MM.1S (cell line): ENCODE results near the gene ZNF710.

Experiments
- DNase-seq: peaks from one replicate; pipeline ENCODE4 v3.0.0-alpha.2; 2015
- H2AFZ ChIP-seq: fragments of 300-600 bp; sonication (generic); 2 replicates; pipeline ENCODE4 v1.6.0; 2016; ENCODE audit warnings: antibody characterized with exemption, low read length
- H3F3A ChIP-seq: fragments of 300-600 bp; sonication (generic); 2 replicates; pipeline ENCODE4 v1.6.1; 2016; ENCODE audit warnings: mild to moderate bottlenecking, antibody characterized with exemption, low read length, moderate library complexity, mixed read lengths; ENCODE audit not compliant: insufficient read depth
- H3K27ac ChIP-seq: fragments of 300-600 bp; sonication (generic); 2 replicates; pipeline ENCODE4 v1.5.1; 2016; ENCODE audit warnings: mild to moderate bottlenecking, low read length
- H3K27me3 ChIP-seq: fragments of 300-600 bp; sonication (generic); replicated peaks from 2 replicates; pipeline ENCODE4 v1.6.0; 2016; ENCODE audit warnings: low read length; ENCODE audit not compliant: insufficient read depth
- H3K36me3 ChIP-seq: fragments of 300-600 bp; sonication (generic); replicated peaks from 2 replicates; pipeline ENCODE4 v1.6.1; 2016; ENCODE audit warnings: mild to moderate bottlenecking, low read length, mixed read lengths; ENCODE audit not compliant: insufficient read depth
- H3K4me1 ChIP-seq: fragments of 300-600 bp; sonication (generic); 2 replicates; pipeline ENCODE4 v1.6.1; 2016; ENCODE audit warnings: low read length, mixed read lengths
- H3K4me2 ChIP-seq: fragments of 300-600 bp; sonication (generic); 2 replicates; pipeline ENCODE4 v1.6.0; 2016; ENCODE audit warnings: low read depth, low read length
- H3K4me3 ChIP-seq: fragments of 300-600 bp; sonication (generic); 2 replicates; pipeline ENCODE4 v1.5.1; 2016; ENCODE audit warnings: low read length, mixed read lengths
- H3K79me2 ChIP-seq: fragments of 300-600 bp; sonication (generic); 2 replicates; pipeline ENCODE4 v1.6.1; 2016; ENCODE audit warnings: mixed run types, low read length, mixed read lengths
- H3K9ac ChIP-seq: fragments of 300-600 bp; sonication (generic); 2 replicates; pipeline ENCODE4 v1.6.1; 2016; ENCODE audit warnings: low read length, mixed read lengths
- H3K9me2 ChIP-seq: fragments of 300-600 bp; sonication (generic); replicated peaks from 2 replicates; pipeline ENCODE4 v1.6.1; 2016; ENCODE audit warnings: mild to moderate bottlenecking, low read length, mixed read lengths; ENCODE audit not compliant: insufficient read depth
- H3K9me3 ChIP-seq: fragments of 300-600 bp; sonication (generic); replicated peaks from 2 replicates; pipeline ENCODE4 v1.6.1; 2016; ENCODE audit warnings: mild to moderate bottlenecking, low read length, mixed read lengths; ENCODE audit not compliant: insufficient read depth
- H4K20me1 ChIP-seq: fragments of 300-600 bp; sonication (generic); 2 replicates; pipeline ENCODE4 v1.6.1; 2016; ENCODE audit warnings: mild to moderate bottlenecking, low read length, moderate library complexity, mixed read lengths; ENCODE audit not compliant: insufficient read depth
- EZH2 ChIP-seq: fragments of 300-600 bp; sonication (generic); optimal IDR thresholded peaks from 2 replicates; pipeline ENCODE3; 2017; ENCODE audit warnings: low read depth, mild to moderate bottlenecking, antibody characterized with exemption, low read length, mixed read lengths
- EZH2phosphoT487 ChIP-seq: fragments of 300-600 bp; sonication (generic); IDR thresholded peaks from 2 replicates; pipeline ENCODE4 v1.6.1; 2018; ENCODE audit warnings: antibody characterized with exemption, low read length
- TF ChIP-seq, protein P1 (sequence below): fragments of 300-600 bp; sonication (generic); IDR thresholded peaks from 2 replicates; pipeline ENCODE4 v1.5.1; 2016; ENCODE audit warnings: antibody characterized with exemption, low read length, mixed read lengths

Gene ZNF710

DNA sequence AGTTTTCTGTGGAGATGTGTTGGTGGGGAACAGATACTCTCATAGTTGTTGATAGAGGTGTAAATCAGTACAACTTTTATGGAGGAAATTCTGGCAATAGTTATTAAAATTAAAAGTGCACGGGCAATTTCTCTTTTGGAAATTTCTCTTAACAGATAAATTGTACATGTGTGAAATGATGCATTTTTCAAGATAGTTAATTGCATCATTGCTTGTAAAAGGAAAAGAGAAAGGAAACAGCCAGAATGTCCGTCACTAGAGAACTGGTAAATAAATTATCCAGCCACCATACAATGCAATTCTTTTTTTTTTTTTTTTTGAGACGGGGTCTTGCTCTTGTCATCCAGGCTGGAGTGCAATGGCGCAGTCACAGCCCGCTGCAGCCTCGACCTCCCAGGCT lies 14.2 kb downstream of the ZNF710 start:
- H3K9me2 ChIP-seq: no peaks in the 10 kb centered on the region
- DNase-seq: no peak
- no peak overlapping the region for H3K9ac ChIP-seq

DNA sequence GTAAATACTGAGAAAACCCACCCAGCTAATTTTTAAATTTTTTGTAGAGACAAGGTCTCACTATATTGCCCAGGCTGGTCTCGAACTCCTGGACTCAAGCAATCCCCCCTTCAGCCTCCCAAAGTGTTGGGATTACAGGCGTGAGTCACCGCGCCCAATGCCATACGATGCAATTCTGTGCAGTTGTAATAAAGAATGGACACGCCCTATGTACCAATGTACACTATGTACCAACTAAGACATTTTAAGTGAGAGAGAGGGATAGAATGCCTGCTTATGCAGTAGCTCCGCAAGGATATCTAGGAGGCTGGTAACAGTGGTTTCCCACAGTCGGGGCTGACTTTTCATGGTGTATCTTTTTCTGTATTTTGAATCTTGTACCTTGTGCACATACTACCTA lies 14.6 kb downstream of the ZNF710 start:
- DNase-seq: no peak
- H3F3A ChIP-seq: peaks cover 26% of the 10 kb centered on the region
- H3K4me1 ChIP-seq: peaks cover 28% of the 10 kb centered on the region
- H2AFZ ChIP-seq: no peak overlapping the region
- H3K4me3 ChIP-seq: no peak overlapping the region
- H4K20me1 ChIP-seq: no peaks in the 10 kb centered on the region
- no peaks in the 10 kb centered on the region for H3K9me3 ChIP-seq
- no peaks in the 10 kb centered on the region for H3K36me3 ChIP-seq
- H3K79me2 ChIP-seq: peaks cover 97% of the 10 kb centered on the region
- no peak overlapping the region for H3K27ac ChIP-seq
- H3K9me2 ChIP-seq: no peaks in the 10 kb centered on the region
- no peak overlapping the region for H3K4me2 ChIP-seq
- no peak overlapping the region for H3K9ac ChIP-seq
- H3K27me3 ChIP-seq: no peaks in the 10 kb centered on the region
- TF ChIP-seq EZH2phosphoT487 (no peak), EZH2 (no peak)
- TF ChIP-seq, protein P1, sequence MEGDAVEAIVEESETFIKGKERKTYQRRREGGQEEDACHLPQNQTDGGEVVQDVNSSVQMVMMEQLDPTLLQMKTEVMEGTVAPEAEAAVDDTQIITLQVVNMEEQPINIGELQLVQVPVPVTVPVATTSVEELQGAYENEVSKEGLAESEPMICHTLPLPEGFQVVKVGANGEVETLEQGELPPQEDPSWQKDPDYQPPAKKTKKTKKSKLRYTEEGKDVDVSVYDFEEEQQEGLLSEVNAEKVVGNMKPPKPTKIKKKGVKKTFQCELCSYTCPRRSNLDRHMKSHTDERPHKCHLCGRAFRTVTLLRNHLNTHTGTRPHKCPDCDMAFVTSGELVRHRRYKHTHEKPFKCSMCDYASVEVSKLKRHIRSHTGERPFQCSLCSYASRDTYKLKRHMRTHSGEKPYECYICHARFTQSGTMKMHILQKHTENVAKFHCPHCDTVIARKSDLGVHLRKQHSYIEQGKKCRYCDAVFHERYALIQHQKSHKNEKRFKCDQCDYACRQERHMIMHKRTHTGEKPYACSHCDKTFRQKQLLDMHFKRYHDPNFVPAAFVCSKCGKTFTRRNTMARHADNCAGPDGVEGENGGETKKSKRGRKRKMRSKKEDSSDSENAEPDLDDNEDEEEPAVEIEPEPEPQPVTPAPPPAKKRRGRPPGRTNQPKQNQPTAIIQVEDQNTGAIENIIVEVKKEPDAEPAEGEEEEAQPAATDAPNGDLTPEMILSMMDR: no peak

More for the DNA sequence above, 14.2 kb downstream of the ZNF710 start:
- Histone ChIP-seq H3K27me3 (no peaks in the 10 kb centered on the region), H3K4me2 (no peak overlapping the region), H2AFZ (no peak overlapping the region), H3K27ac (no peak overlapping the region), H3F3A (peaks cover 22% of the 10 kb centered on the region), H3K4me1 (peaks cover 27% of the 10 kb centered on the region), H3K36me3 (no peaks in the 10 kb centered on the region), H3K4me3 (no peak overlapping the region), H3K79me2 (peaks cover 98% of the 10 kb centered on the region), H3K9me3 (no peaks in the 10 kb centered on the region), H4K20me1 (no peaks in the 10 kb centered on the region)
- no peak for TF ChIP-seq EZH2
- TF ChIP-seq EZH2phosphoT487: no peak
- TF ChIP-seq, protein P1: no peak

DNA sequence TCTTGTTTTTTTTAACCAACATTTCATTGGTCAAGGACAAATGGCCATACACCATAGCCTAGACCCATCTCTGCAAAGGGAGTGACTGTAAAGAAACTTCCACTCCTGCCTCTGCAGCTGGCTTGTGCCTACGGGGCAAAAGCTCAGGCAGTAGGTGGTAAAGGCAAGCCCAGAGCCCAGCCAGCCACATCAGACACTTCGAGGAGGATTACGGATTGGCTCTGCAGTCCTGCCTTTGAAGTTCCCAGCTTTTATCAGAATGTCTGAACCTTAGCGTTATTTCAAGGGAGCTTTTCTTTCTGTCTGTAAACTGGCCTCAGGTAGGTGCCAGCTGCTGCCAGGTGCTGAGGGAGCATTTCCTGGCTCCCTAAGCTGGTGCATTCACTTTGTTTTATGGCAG lies 15.6 kb downstream of the ZNF710 start:
- no peak overlapping the region for H2AFZ ChIP-seq
- peak overlapping the region; percentile 51; the same call in 1 of the 2 replicates for H3K27ac ChIP-seq
- no peaks in the 10 kb centered on the region for H3K9me2 ChIP-seq
- peaks cover 37% of the 10 kb centered on the region for H3K4me1 ChIP-seq
- peak overlapping the region; percentile 41; the same call in 1 of the 2 replicates for H3K4me2 ChIP-seq
- H3K27me3 ChIP-seq: no peaks in the 10 kb centered on the region
- H3K79me2 ChIP-seq: peaks cover 97% of the 10 kb centered on the region
- peak; percentile 55 for DNase-seq
- no peaks in the 10 kb centered on the region for H3K36me3 ChIP-seq
- TF ChIP-seq EZH2phosphoT487 (no peak), EZH2 (no peak)
- TF ChIP-seq, protein P1: no peak
- no peaks in the 10 kb centered on the region for H4K20me1 ChIP-seq
- H3F3A ChIP-seq: peaks cover 35% of the 10 kb centered on the region
- peak overlapping the region; percentile 10; the same call in 1 of the 2 replicates for H3K9ac ChIP-seq
- no peak overlapping the region for H3K4me3 ChIP-seq
- H3K9me3 ChIP-seq: no peaks in the 10 kb centered on the region
